K562 (cell line): ENCODE results near the gene STX3. TPM values are rescaled to one million over a fixed set of nuclear protein-coding genes. Genes with fewer than 3 reads are reported as not detected.

Source experiments
- ADNP ChIP-seq: fragments of 200-800 bp; sonication (Bioruptor generic); IDR thresholded peaks from 2 replicates; pipeline ENCODE4 v1.6.1; 2016; ENCODE audit warnings: missing genetic modification characterization, missing compliant biosample characterization
- ATF4 ChIP-seq: fragments of 450-650 bp; formaldehyde crosslinking; IDR thresholded peaks from 2 replicates; pipeline ENCODE4 v1.4.0; 2022; ENCODE audit warnings: mild to moderate bottlenecking, moderate library complexity
- BCOR ChIP-seq: fragments of 450-650 bp; IDR thresholded peaks from 2 replicates; pipeline ENCODE4 v1.6.1; 2016
- BMI1 ChIP-seq: fragments of 150-350 bp; IDR thresholded peaks from 2 replicates; pipeline ENCODE4 v1.6.1; 2014; ENCODE audit warnings: low read length
- CHCHD3 ChIP-seq: fragments of 250-450 bp; sonication (Bioruptor Pico); IDR thresholded peaks from 2 replicates; pipeline ENCODE4 v2.1.2; 2022; ENCODE audit warnings: mild to moderate bottlenecking
- DIDO1 ChIP-seq: fragments of 450-650 bp; IDR thresholded peaks from 2 replicates; pipeline ENCODE4 v1.6.1; 2016; ENCODE audit warnings: low read depth, missing biosample characterization, missing genetic modification characterization
- EP400 ChIP-seq: fragments of 450-650 bp; IDR thresholded peaks from 2 replicates; pipeline ENCODE4 v1.6.1; 2017; ENCODE audit warnings: antibody characterized with exemption, mild to moderate bottlenecking, moderate library complexity
- HNRNPLL ChIP-seq: fragments of 200-400 bp; formaldehyde crosslinking; IDR thresholded peaks from 2 replicates; pipeline ENCODE4 v1.6.1; 2017; ENCODE audit warnings: low read length, low read depth, mild to moderate bottlenecking; ENCODE audit not compliant: poor library complexity, severe bottlenecking
- JUNB ChIP-seq: fragments of 450-650 bp; formaldehyde crosslinking; conservative IDR thresholded peaks from 2 replicates; pipeline ENCODE4 v1.4.0; 2020; ENCODE audit warnings: mild to moderate bottlenecking
- MCM5 ChIP-seq: fragments of 450-650 bp; IDR thresholded peaks from 2 replicates; pipeline ENCODE4 v1.6.1; 2016; ENCODE audit warnings: low read depth
- MGA ChIP-seq: fragments of 450-650 bp; IDR thresholded peaks from 2 replicates; pipeline ENCODE4 v1.6.1; 2016; ENCODE audit warnings: mild to moderate bottlenecking, moderate library complexity
- NFE2 ChIP-seq: IDR thresholded peaks from 2 replicates; pipeline ENCODE4 v1.6.1; 2014; ENCODE audit warnings: antibody characterized with exemption, low read depth
- PHF21A ChIP-seq: fragments of 450-650 bp; IDR thresholded peaks from 2 replicates; pipeline ENCODE4 v1.6.1; 2017; ENCODE audit warnings: low read depth, borderline replicate concordance
- SRSF3 ChIP-seq: fragments of 200-400 bp; formaldehyde crosslinking; IDR thresholded peaks from 2 replicates; pipeline ENCODE4 v1.6.1; 2016; ENCODE audit warnings: mild to moderate bottlenecking, low read length, moderate library complexity; ENCODE audit not compliant: insufficient read depth
- ZNF140 ChIP-seq: fragments of 250-450 bp; sonication (Bioruptor Pico); IDR thresholded peaks from 2 replicates; pipeline ENCODE4 v1.8.0; 2021; ENCODE audit warnings: moderate library complexity, mild to moderate bottlenecking, inconsistent platforms
- ZNF143 ChIP-seq: sonication (generic); formaldehyde crosslinking; IDR thresholded peaks from 2 replicates; pipeline ENCODE4 v1.9.0; 2022; ENCODE audit warnings: mild to moderate bottlenecking, missing genetic modification reagents
- ZNF551 ChIP-seq: fragments of 250-450 bp; sonication (Bioruptor Pico); IDR thresholded peaks from 2 replicates; pipeline ENCODE4 v1.5.0; 2021; ENCODE audit warnings: mild to moderate bottlenecking, moderate library complexity
- polyA plus RNA-seq, 8 experiments: library from polyadenylated mRNA; depleted of rRNA in 4 of 8; stranded (reverse) in 5 of 8; unstranded in 3 of 8; fragments of >200 nt; fragmentation: Nextera tagmentation in 2 of 8; fragmentation: Illumina TruSeq in 1 of 8; extraction: Ambion mirVana in 2 of 8; extraction: Trizol in 1 of 8; gene quantifications; 2 replicates each; pipeline versions ENCODE4 v1.2.1 to v1.2.3, GENCODE V29; 2011 to 2014; ENCODE audit warnings: inconsistent platforms in 1 of 8, missing spikeins in 1 of 8
- total RNA-seq, 7 experiments: library from RNA; depleted of rRNA in 6 of 7; stranded (reverse); fragments of >200 nt in 6 of 7; fragmentation: Illumina TruSeq in 2 of 7; extraction: Trizol in 2 of 7; gene quantifications; 2 replicates each; pipeline versions ENCODE4 v1.2.1 to v1.2.3, GENCODE V29; 2011 to 2021; ENCODE audit warnings: low replicate concordance in 1 of 7

The STX3 gene
- total and polyA plus RNA-seq, 9 of the 15 experiments (the other 6 are each of a cell fraction or from before 2014, with no cell fraction given), result 12.0 to 91.6 (median 48.7) TPM

- TF ChIP-seq MGA (peak; percentile 98), CHCHD3 (CRISPR knock-in tag) (no peak), HNRNPLL (no peak), BCOR (no peak), ZNF140 (CRISPR knock-in tag) (no peak), SRSF3 (no peak), MCM5 (no peak), NFE2 (no peak), ATF4 (CRISPR knock-in tag) (no peak), PHF21A (no peak), DIDO1 (tag) (no peak), EP400 (no peak), BMI1 (no peak), ZNF143 (CRISPR knock-in tag) (no peak), ZNF551 (no peak), JUNB (CRISPR knock-in tag) (no peak), ADNP (tag) (no peak)
These were observed 47.5 kb downstream of the STX3 start (continued) for GRCh38 chr11:59802639-59803176.
